Measurements from ENCODE around the gene EGFL8.
"Not testable (repeated sequence)": the region's sequence is repeated elsewhere in the genome, so short reads cannot be mapped to it uniquely, and the experiment has no call there.

EGFL8 gene

GRCh38 chr6:32204268-32204715, 39.9 kb downstream of the EGFL8 start:
- Histone ChIP-seq H3K27ac (ENCODE audit: low read depth in 2 of 2, low read length in 2 of 2) (no peak overlapping the region), H3K27me3 (ENCODE audit: control insufficient read depth in 2 of 2, insufficient read depth in 2 of 2, low read length in 2 of 2) (no peaks in the 10 kb centered on the region), H3K9me3 (ENCODE audit: control insufficient read depth in 2 of 2, low read length in 2 of 2) (no peaks in the 10 kb centered on the region), H3K4me1 (ENCODE audit: control insufficient read depth in 2 of 2, insufficient read depth in 2 of 2, low read length in 2 of 2) (no peaks in the 10 kb centered on the region), H3K9ac (ENCODE audit: low read depth in 1 of 2, low read length in 2 of 2) (no peak overlapping the region), H3K4me3 (ENCODE audit: low read length in 2 of 2) (no peak overlapping the region), H3K36me3 (ENCODE audit: control insufficient read depth in 2 of 2, insufficient read depth in 2 of 2, low read length in 2 of 2) (no peaks in the 10 kb centered on the region)

GRCh38 chr6:32208996-32209395, 44.6 kb downstream of the EGFL8 start:
- H3K4me3 ChIP-seq (ENCODE audit: low read length in 2 of 2), result no peak overlapping the region
- H3K9ac ChIP-seq (ENCODE audit: low read depth in 1 of 2, low read length in 2 of 2), result no peak overlapping the region
- H3K9me3 ChIP-seq (ENCODE audit: control insufficient read depth in 2 of 2, low read length in 2 of 2), result no peaks in the 10 kb centered on the region
- no peaks in the 10 kb centered on the region for H3K27me3 ChIP-seq (ENCODE audit: control insufficient read depth in 2 of 2, insufficient read depth in 2 of 2, low read length in 2 of 2)
- H3K4me1 ChIP-seq (ENCODE audit: control insufficient read depth in 2 of 2, insufficient read depth in 2 of 2, low read length in 2 of 2), result no peaks in the 10 kb centered on the region
- no peak overlapping the region for H3K27ac ChIP-seq (ENCODE audit: low read depth in 2 of 2, low read length in 2 of 2)
- no peaks in the 10 kb centered on the region for H3K36me3 ChIP-seq (ENCODE audit: control insufficient read depth in 2 of 2, insufficient read depth in 2 of 2, low read length in 2 of 2)

GRCh38 chr6:32210191-32210601, 45.8 kb downstream of the EGFL8 start:
- Histone ChIP-seq H3K36me3 (ENCODE audit: control insufficient read depth in 2 of 2, insufficient read depth in 2 of 2, low read length in 2 of 2) (no peaks in the 10 kb centered on the region), H3K27ac (ENCODE audit: low read depth in 2 of 2, low read length in 2 of 2) (no peak overlapping the region), H3K9me3 (ENCODE audit: control insufficient read depth in 2 of 2, low read length in 2 of 2) (no peaks in the 10 kb centered on the region), H3K4me1 (ENCODE audit: control insufficient read depth in 2 of 2, insufficient read depth in 2 of 2, low read length in 2 of 2) (no peaks in the 10 kb centered on the region), H3K4me3 (ENCODE audit: low read length in 2 of 2) (no peak overlapping the region), H3K9ac (ENCODE audit: low read depth in 1 of 2, low read length in 2 of 2) (no peak overlapping the region), H3K27me3 (ENCODE audit: control insufficient read depth in 2 of 2, insufficient read depth in 2 of 2, low read length in 2 of 2) (no peaks in the 10 kb centered on the region)

- H3K9me3 ChIP-seq (ENCODE audit: control insufficient read depth in 2 of 2, low read length in 2 of 2); H3K9ac ChIP-seq (ENCODE audit: low read depth in 1 of 2, low read length in 2 of 2); H3K4me3 ChIP-seq (ENCODE audit: low read length in 2 of 2); H3K4me1 ChIP-seq (ENCODE audit: control insufficient read depth in 2 of 2, insufficient read depth in 2 of 2, low read length in 2 of 2); H3K27me3 ChIP-seq (ENCODE audit: control insufficient read depth in 2 of 2, insufficient read depth in 2 of 2, low read length in 2 of 2); H3K27ac ChIP-seq (ENCODE audit: low read depth in 2 of 2, low read length in 2 of 2); H3K36me3 ChIP-seq (ENCODE audit: control insufficient read depth in 2 of 2, insufficient read depth in 2 of 2, low read length in 2 of 2): not testable (repeated sequence)
These were observed 47.0 kb downstream of the EGFL8 start for GRCh38 chr6:32211432-32211831.

GRCh38 chr6:32212076-32212760, 47.8 kb downstream of the EGFL8 start:
- Histone ChIP-seq H3K9me3 (ENCODE audit: control insufficient read depth in 2 of 2, low read length in 2 of 2) (no peaks in the 10 kb centered on the region), H3K4me1 (ENCODE audit: control insufficient read depth in 2 of 2, insufficient read depth in 2 of 2, low read length in 2 of 2) (no peaks in the 10 kb centered on the region), H3K36me3 (ENCODE audit: control insufficient read depth in 2 of 2, insufficient read depth in 2 of 2, low read length in 2 of 2) (no peaks in the 10 kb centered on the region), H3K4me3 (ENCODE audit: low read length in 2 of 2) (no peak overlapping the region), H3K27ac (ENCODE audit: low read depth in 2 of 2, low read length in 2 of 2) (no peak overlapping the region), H3K9ac (ENCODE audit: low read depth in 1 of 2, low read length in 2 of 2) (no peak overlapping the region), H3K27me3 (ENCODE audit: control insufficient read depth in 2 of 2, insufficient read depth in 2 of 2, low read length in 2 of 2) (no peaks in the 10 kb centered on the region)

GRCh38 chr6:32213649-32214048, 49.3 kb downstream of the EGFL8 start:
- Histone ChIP-seq H3K27ac (ENCODE audit: low read depth in 2 of 2, low read length in 2 of 2) (no peak overlapping the region), H3K9me3 (ENCODE audit: control insufficient read depth in 2 of 2, low read length in 2 of 2) (no peaks in the 10 kb centered on the region), H3K27me3 (ENCODE audit: control insufficient read depth in 2 of 2, insufficient read depth in 2 of 2, low read length in 2 of 2) (no peaks in the 10 kb centered on the region), H3K4me1 (ENCODE audit: control insufficient read depth in 2 of 2, insufficient read depth in 2 of 2, low read length in 2 of 2) (no peaks in the 10 kb centered on the region), H3K36me3 (ENCODE audit: control insufficient read depth in 2 of 2, insufficient read depth in 2 of 2, low read length in 2 of 2) (no peaks in the 10 kb centered on the region), H3K9ac (ENCODE audit: low read depth in 1 of 2, low read length in 2 of 2) (peak overlapping the region in 1 of 2 donors; percentile 4), H3K4me3 (ENCODE audit: low read length in 2 of 2) (no peak overlapping the region)

- H3K4me3 ChIP-seq (ENCODE audit: low read length in 2 of 2), result no peak overlapping the region
- no peaks in the 10 kb centered on the region for H3K27me3 ChIP-seq (ENCODE audit: control insufficient read depth in 2 of 2, insufficient read depth in 2 of 2, low read length in 2 of 2)
- H3K4me1 ChIP-seq (ENCODE audit: control insufficient read depth in 2 of 2, insufficient read depth in 2 of 2, low read length in 2 of 2), result no peaks in the 10 kb centered on the region
- H3K36me3 ChIP-seq (ENCODE audit: control insufficient read depth in 2 of 2, insufficient read depth in 2 of 2, low read length in 2 of 2), result no peaks in the 10 kb centered on the region
- no peak overlapping the region for H3K27ac ChIP-seq (ENCODE audit: low read depth in 2 of 2, low read length in 2 of 2)
- H3K9me3 ChIP-seq (ENCODE audit: control insufficient read depth in 2 of 2, low read length in 2 of 2), result no peaks in the 10 kb centered on the region
- no peak overlapping the region for H3K9ac ChIP-seq (ENCODE audit: low read depth in 1 of 2, low read length in 2 of 2)
These were observed 49.7 kb downstream of the EGFL8 start for GRCh38 chr6:32214126-32214525.

- Histone ChIP-seq H3K4me1 (ENCODE audit: control insufficient read depth in 2 of 2, insufficient read depth in 2 of 2, low read length in 2 of 2) (no peaks in the 10 kb centered on the region), H3K36me3 (ENCODE audit: control insufficient read depth in 2 of 2, insufficient read depth in 2 of 2, low read length in 2 of 2) (no peaks in the 10 kb centered on the region), H3K4me3 (ENCODE audit: low read length in 2 of 2) (no peak overlapping the region), H3K9me3 (ENCODE audit: control insufficient read depth in 2 of 2, low read length in 2 of 2) (no peaks in the 10 kb centered on the region), H3K9ac (ENCODE audit: low read depth in 1 of 2, low read length in 2 of 2) (no peak overlapping the region), H3K27ac (ENCODE audit: low read depth in 2 of 2, low read length in 2 of 2) (no peak overlapping the region), H3K27me3 (ENCODE audit: control insufficient read depth in 2 of 2, insufficient read depth in 2 of 2, low read length in 2 of 2) (no peaks in the 10 kb centered on the region)
These were observed 51.2 kb downstream of the EGFL8 start for GRCh38 chr6:32215617-32216016.

- Histone ChIP-seq H3K4me1 (ENCODE audit: control insufficient read depth in 2 of 2, insufficient read depth in 2 of 2, low read length in 2 of 2) (no peaks in the 10 kb centered on the region), H3K4me3 (ENCODE audit: low read length in 2 of 2) (no peak overlapping the region), H3K27ac (ENCODE audit: low read depth in 2 of 2, low read length in 2 of 2) (no peak overlapping the region), H3K9ac (ENCODE audit: low read depth in 1 of 2, low read length in 2 of 2) (no peak overlapping the region), H3K27me3 (ENCODE audit: control insufficient read depth in 2 of 2, insufficient read depth in 2 of 2, low read length in 2 of 2) (no peaks in the 10 kb centered on the region), H3K36me3 (ENCODE audit: control insufficient read depth in 2 of 2, insufficient read depth in 2 of 2, low read length in 2 of 2) (no peaks in the 10 kb centered on the region), H3K9me3 (ENCODE audit: control insufficient read depth in 2 of 2, low read length in 2 of 2) (no peaks in the 10 kb centered on the region)
These were observed 51.9 kb downstream of the EGFL8 start for GRCh38 chr6:32216285-32216684.

- no peak overlapping the region for H3K4me3 ChIP-seq (ENCODE audit: low read length in 2 of 2)
- no peak overlapping the region for H3K27ac ChIP-seq (ENCODE audit: low read depth in 2 of 2, low read length in 2 of 2)
- H3K27me3 ChIP-seq (ENCODE audit: control insufficient read depth in 2 of 2, insufficient read depth in 2 of 2, low read length in 2 of 2), result no peaks in the 10 kb centered on the region
- H3K9ac ChIP-seq (ENCODE audit: low read depth in 1 of 2, low read length in 2 of 2), result no peak overlapping the region
- no peaks in the 10 kb centered on the region for H3K9me3 ChIP-seq (ENCODE audit: control insufficient read depth in 2 of 2, low read length in 2 of 2)
- H3K4me1 ChIP-seq (ENCODE audit: control insufficient read depth in 2 of 2, insufficient read depth in 2 of 2, low read length in 2 of 2), result no peaks in the 10 kb centered on the region
- no peaks in the 10 kb centered on the region for H3K36me3 ChIP-seq (ENCODE audit: control insufficient read depth in 2 of 2, insufficient read depth in 2 of 2, low read length in 2 of 2)
These were observed 52.6 kb downstream of the EGFL8 start for GRCh38 chr6:32216998-32217397.
